LNCaP clone FGC (cell line): ENCODE measurements around the gene MYH10.

Experiments used
- DNase-seq: peaks from one replicate; pipeline ENCODE4 v3.0.0-alpha.2; 2011; ENCODE audit warnings: low read depth
- H3K4me3 ChIP-seq: 2 replicates; pipeline ENCODE4 v1.5.1; 2011; ENCODE audit warnings: mild to moderate bottlenecking, low read depth, low read length, control low read depth
- TF ChIP-seq, protein P1 (sequence below): IDR thresholded peaks from 2 replicates; pipeline ENCODE4 v1.5.1; 2012; ENCODE audit warnings: mild to moderate bottlenecking; ENCODE audit not compliant: control insufficient read depth, insufficient read depth; ENCODE audit errors: extremely low read depth

MYH10 gene

GRCh38 chr17:8473451-8474192, 156.9 kb downstream of the MYH10 start:
- DNase-seq = no peak
- TF ChIP-seq, protein P1, sequence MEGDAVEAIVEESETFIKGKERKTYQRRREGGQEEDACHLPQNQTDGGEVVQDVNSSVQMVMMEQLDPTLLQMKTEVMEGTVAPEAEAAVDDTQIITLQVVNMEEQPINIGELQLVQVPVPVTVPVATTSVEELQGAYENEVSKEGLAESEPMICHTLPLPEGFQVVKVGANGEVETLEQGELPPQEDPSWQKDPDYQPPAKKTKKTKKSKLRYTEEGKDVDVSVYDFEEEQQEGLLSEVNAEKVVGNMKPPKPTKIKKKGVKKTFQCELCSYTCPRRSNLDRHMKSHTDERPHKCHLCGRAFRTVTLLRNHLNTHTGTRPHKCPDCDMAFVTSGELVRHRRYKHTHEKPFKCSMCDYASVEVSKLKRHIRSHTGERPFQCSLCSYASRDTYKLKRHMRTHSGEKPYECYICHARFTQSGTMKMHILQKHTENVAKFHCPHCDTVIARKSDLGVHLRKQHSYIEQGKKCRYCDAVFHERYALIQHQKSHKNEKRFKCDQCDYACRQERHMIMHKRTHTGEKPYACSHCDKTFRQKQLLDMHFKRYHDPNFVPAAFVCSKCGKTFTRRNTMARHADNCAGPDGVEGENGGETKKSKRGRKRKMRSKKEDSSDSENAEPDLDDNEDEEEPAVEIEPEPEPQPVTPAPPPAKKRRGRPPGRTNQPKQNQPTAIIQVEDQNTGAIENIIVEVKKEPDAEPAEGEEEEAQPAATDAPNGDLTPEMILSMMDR = no peak
- no peak overlapping the region for H3K4me3 ChIP-seq

- DNase-seq = no peak
- TF ChIP-seq, protein P1 = no peak
These were observed 157.9 kb downstream of the MYH10 start for GRCh38 chr17:8472663-8473062.

DNA sequence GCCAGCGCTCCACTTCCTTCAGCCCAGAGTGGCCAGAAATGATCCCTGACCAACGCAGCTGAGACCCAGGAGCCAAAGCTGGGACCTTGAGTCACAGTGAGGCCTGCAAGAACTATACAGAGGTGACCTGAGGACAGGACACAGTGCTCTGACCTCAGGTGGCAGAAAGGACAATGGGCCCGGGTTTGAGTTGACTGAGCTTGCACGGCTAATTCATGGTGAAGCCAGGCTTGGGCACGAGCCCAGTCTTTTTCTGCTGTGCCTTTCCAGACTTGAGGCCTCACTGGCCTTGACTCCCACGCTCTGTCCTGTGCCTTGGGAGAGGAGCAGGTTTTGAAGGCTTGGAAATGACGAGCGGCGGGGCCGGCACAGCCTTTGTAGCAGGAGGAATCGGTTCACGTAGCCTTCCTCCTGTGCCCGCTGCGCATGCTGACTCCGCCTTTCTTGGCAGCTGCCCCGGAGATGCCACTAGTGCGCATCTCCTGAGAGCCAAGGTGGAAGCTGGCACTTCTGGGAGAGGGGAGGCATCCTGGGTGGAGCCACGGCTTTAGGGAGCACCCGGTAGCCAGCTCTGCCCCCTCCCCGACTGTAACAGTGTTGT, 160.0 kb downstream of the MYH10 start:
- no peak for DNase-seq
- TF ChIP-seq, protein P1 = no peak
- H3K4me3 ChIP-seq = peak overlapping the region; percentile 18; the same call in 1 of the 2 replicates

More at GRCh38 chr17:8472663-8473062, 157.9 kb downstream of the MYH10 start:
- H3K4me3 ChIP-seq = no peak overlapping the region

DNA sequence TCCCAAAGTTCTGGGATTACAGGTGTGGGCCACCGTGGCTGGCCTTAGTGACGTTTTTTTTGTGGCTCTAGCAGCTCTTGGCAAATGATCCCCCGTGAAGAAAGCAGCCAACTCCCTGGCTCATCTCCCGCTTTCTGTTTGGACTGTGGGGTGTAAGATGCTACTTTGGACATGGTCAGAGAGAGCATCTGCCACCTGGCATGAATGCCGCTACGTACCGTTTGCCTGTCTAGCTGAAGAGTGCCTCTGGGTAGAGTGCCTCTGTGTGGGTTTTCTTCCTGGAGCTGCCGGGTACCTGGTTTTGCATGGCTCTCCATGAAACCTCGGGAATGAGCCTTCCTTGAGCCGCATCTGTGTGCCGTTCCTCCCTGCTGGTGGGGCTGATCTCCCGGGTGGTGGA, 160.6 kb downstream of the MYH10 start:
- no peak overlapping the region for H3K4me3 ChIP-seq
- no peak for DNase-seq
- TF ChIP-seq, protein P1 = no peak

DNA sequence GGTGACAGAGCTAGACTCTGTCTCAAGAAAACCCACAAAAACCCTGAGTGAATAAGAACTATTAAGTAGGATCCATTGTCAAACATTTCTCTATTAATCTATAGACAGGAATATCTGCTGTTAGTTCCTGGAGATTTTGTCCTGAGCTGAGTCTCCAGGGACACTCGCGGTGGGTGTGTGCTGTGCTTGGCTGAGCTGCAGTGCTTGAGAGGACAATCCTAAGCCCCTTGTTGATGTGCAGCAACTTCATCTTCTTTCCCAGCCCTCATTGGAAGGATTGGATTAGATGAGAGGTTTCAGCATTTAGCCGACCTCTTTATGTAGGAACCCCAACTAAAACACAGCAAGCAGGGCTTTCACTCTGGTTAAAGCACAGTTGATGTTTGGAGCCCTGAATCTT, 161.5 kb downstream of the MYH10 start:
- DNase-seq = no peak
- no peak overlapping the region for H3K4me3 ChIP-seq
- TF ChIP-seq, protein P1 = no peak

DNA sequence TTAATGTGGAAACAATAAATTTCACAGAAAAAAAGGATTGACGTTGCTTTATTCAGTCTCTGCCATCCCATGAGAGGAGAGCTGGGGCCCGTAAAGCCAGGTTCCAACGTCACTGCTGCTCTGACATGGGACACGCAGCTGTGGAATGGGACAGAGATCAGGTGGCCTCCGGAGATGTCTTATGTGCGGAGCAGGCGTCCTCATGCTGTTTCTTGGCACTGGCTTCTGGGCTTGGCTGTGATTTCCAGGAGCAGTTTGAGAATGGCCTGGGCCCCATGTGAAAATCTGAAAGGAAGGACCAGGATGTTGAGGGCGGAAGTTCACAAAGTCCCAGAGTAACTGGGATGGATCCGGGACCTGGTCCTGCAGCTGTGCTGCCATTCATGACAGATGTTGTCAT, 162.4 kb downstream of the MYH10 start:
- TF ChIP-seq, protein P1 = no peak
- no peak for DNase-seq
- no peak overlapping the region for H3K4me3 ChIP-seq
